HG03571 (cell line): ENCODE results near the gene PARVA.
"Not testable (repeated sequence)": the region's sequence is repeated elsewhere in the genome, so short reads cannot be mapped to it uniquely, and the experiment has no call there.

ENCODE experiments used
- ATAC-seq: cut with Tn5 transposase; IDR thresholded peaks from one replicate; pipeline ENCODE4 v1.9.1; 2021; ENCODE audit not compliant: unreplicated experiment

Gene PARVA

GRCh38 chr11:12377106-12377823, at the start of gene PARVA:
Gene PARVA (plus strand): TSS chr11:12377571. CDS start chr11:12377648, 77 bp downstream.
- ATAC-seq, result no peak

GRCh38 chr11:12329169-12329568, 48.2 kb upstream of the PARVA start:
- no peak for ATAC-seq

GRCh38 chr11:12329797-12330196, 47.6 kb upstream of the PARVA start:
- ATAC-seq, result no peak

- ATAC-seq, result no peak
Observed at GRCh38 chr11:12330485-12331231, 46.7 kb upstream of the PARVA start.

GRCh38 chr11:12331239-12331874, 46.0 kb upstream of the PARVA start:
- no peak for ATAC-seq

- ATAC-seq, result no peak
Observed at GRCh38 chr11:12343526-12343925, 33.8 kb upstream of the PARVA start.

GRCh38 chr11:12353534-12353933, 23.8 kb upstream of the PARVA start:
- no peak for ATAC-seq

- ATAC-seq, result no peak
Observed at GRCh38 chr11:12354750-12355545, 22.4 kb upstream of the PARVA start.

GRCh38 chr11:12356944-12357655, 20.3 kb upstream of the PARVA start:
- ATAC-seq, result no peak

- not testable (repeated sequence) for ATAC-seq
Observed at GRCh38 chr11:12357697-12358096, 19.7 kb upstream of the PARVA start.

- ATAC-seq, result no peak
Observed at GRCh38 chr11:12358302-12359188, 18.8 kb upstream of the PARVA start.

GRCh38 chr11:12359761-12360160, 17.6 kb upstream of the PARVA start:
- ATAC-seq, result no peak

- ATAC-seq, result no peak
Observed at GRCh38 chr11:12361682-12362081, 15.7 kb upstream of the PARVA start.

GRCh38 chr11:12362857-12363256, 14.5 kb upstream of the PARVA start:
- no peak for ATAC-seq

GRCh38 chr11:12363373-12363772, 14.0 kb upstream of the PARVA start:
- no peak for ATAC-seq

GRCh38 chr11:12365965-12366575, 11.3 kb upstream of the PARVA start:
- ATAC-seq, result not testable (repeated sequence)

- ATAC-seq, result not testable (repeated sequence)
Observed at GRCh38 chr11:12367057-12367456, 10.3 kb upstream of the PARVA start.

- ATAC-seq, result no peak
Observed at GRCh38 chr11:12372111-12372510, 5.3 kb upstream of the PARVA start.

GRCh38 chr11:12375720-12376119, 1.7 kb upstream of the PARVA start:
- ATAC-seq, result no peak
